Mucosa of stomach (tissue), 1 donor: Measurements from ENCODE around the gene NTN5.
"Not testable (repeated sequence)": the region's sequence is repeated elsewhere in the genome, so short reads cannot be mapped to it uniquely, and the experiment has no call there.

Experiments used
- H3K27me3 ChIP-seq: one replicate; pipeline ENCODE4 v1.7.0; 2013; ENCODE audit warnings: mild to moderate bottlenecking, low read length; ENCODE audit not compliant: control insufficient read depth, insufficient read depth
- H3K36me3 ChIP-seq: one replicate; pipeline ENCODE4 v1.7.0; 2013; ENCODE audit warnings: low read length; ENCODE audit not compliant: control insufficient read depth, insufficient read depth
- H3K4me1 ChIP-seq: one replicate; pipeline ENCODE4 v1.7.0; 2013; ENCODE audit warnings: mild to moderate bottlenecking, low read length; ENCODE audit not compliant: control insufficient read depth, insufficient read depth
- H3K4me3 ChIP-seq: one replicate; pipeline ENCODE4 v1.7.0; 2013; ENCODE audit warnings: low read length
- H3K9ac ChIP-seq: one replicate; pipeline ENCODE4 v1.7.0; 2013; ENCODE audit warnings: mild to moderate bottlenecking, low read length, moderate library complexity
- H3K9me3 ChIP-seq: one replicate; pipeline ENCODE4 v1.7.0; 2013; ENCODE audit warnings: mild to moderate bottlenecking, low read length, moderate library complexity; ENCODE audit not compliant: control insufficient read depth
- donor health status: Pancreatic carcinoma.

Gene NTN5

GRCh38 chr19:48689449-48689848 is 16.6 kb upstream of the NTN5 start:
- Histone ChIP-seq H3K9me3 (no peaks in the 10 kb centered on the region), H3K36me3 (no peaks in the 10 kb centered on the region), H3K27me3 (no peaks in the 10 kb centered on the region), H3K4me3 (no peak overlapping the region), H3K4me1 (peaks cover 17% of the 10 kb centered on the region), H3K9ac (no peak overlapping the region)

- no peaks in the 10 kb centered on the region for H3K36me3 ChIP-seq
- no peak overlapping the region for H3K4me3 ChIP-seq
- no peaks in the 10 kb centered on the region for H3K27me3 ChIP-seq
- no peak overlapping the region for H3K9ac ChIP-seq
- H3K4me1 ChIP-seq = peaks cover 28% of the 10 kb centered on the region
- no peaks in the 10 kb centered on the region for H3K9me3 ChIP-seq
Measured at GRCh38 chr19:48687776-48688175, 15.0 kb upstream of the NTN5 start.

GRCh38 chr19:48686637-48687036 is 13.8 kb upstream of the NTN5 start:
- H3K27me3 ChIP-seq, H3K9me3 ChIP-seq, H3K4me3 ChIP-seq, H3K36me3 ChIP-seq, H3K9ac ChIP-seq: not testable (repeated sequence)
- H3K4me1 ChIP-seq = peaks cover 32% of the 10 kb centered on the region

GRCh38 chr19:48686088-48686487 is 13.3 kb upstream of the NTN5 start:
- Histone ChIP-seq H3K4me3 (no peak overlapping the region), H3K27me3 (no peaks in the 10 kb centered on the region), H3K36me3 (no peaks in the 10 kb centered on the region), H3K9me3 (no peaks in the 10 kb centered on the region), H3K4me1 (peaks cover 38% of the 10 kb centered on the region), H3K9ac (no peak overlapping the region)

GRCh38 chr19:48685583-48685982 is 12.8 kb upstream of the NTN5 start:
- H3K9ac ChIP-seq = no peak overlapping the region
- no peaks in the 10 kb centered on the region for H3K27me3 ChIP-seq

GRCh38 chr19:48683349-48683748 is 10.5 kb upstream of the NTN5 start:
- no peak overlapping the region for H3K9ac ChIP-seq
- H3K27me3 ChIP-seq = no peaks in the 10 kb centered on the region
- peaks cover 48% of the 10 kb centered on the region for H3K4me1 ChIP-seq
- H3K4me3 ChIP-seq = no peak overlapping the region
- no peaks in the 10 kb centered on the region for H3K9me3 ChIP-seq
- H3K36me3 ChIP-seq = no peaks in the 10 kb centered on the region

More at GRCh38 chr19:48685583-48685982, 12.8 kb upstream of the NTN5 start:
- Histone ChIP-seq H3K9me3 (no peaks in the 10 kb centered on the region), H3K4me3 (no peak overlapping the region), H3K4me1 (peaks cover 42% of the 10 kb centered on the region), H3K36me3 (no peaks in the 10 kb centered on the region)

GRCh38 chr19:48681127-48681470 is 8.3 kb upstream of the NTN5 start:
- H3K4me1 ChIP-seq = peaks cover 65% of the 10 kb centered on the region
- H3K36me3 ChIP-seq = no peaks in the 10 kb centered on the region
- no peaks in the 10 kb centered on the region for H3K27me3 ChIP-seq
- no peaks in the 10 kb centered on the region for H3K9me3 ChIP-seq
- peak overlapping the region; percentile 28 for H3K9ac ChIP-seq
- no peak overlapping the region for H3K4me3 ChIP-seq

GRCh38 chr19:48680436-48681126 is 7.8 kb upstream of the NTN5 start:
- H3K9ac ChIP-seq = no peak overlapping the region
- H3K9me3 ChIP-seq = no peaks in the 10 kb centered on the region
- H3K4me1 ChIP-seq = peaks cover 65% of the 10 kb centered on the region
- no peaks in the 10 kb centered on the region for H3K27me3 ChIP-seq
- no peaks in the 10 kb centered on the region for H3K36me3 ChIP-seq
- no peak overlapping the region for H3K4me3 ChIP-seq

GRCh38 chr19:48680006-48680405 is 7.2 kb upstream of the NTN5 start:
- not testable (repeated sequence) for H3K36me3 ChIP-seq, H3K27me3 ChIP-seq, H3K9ac ChIP-seq, H3K4me3 ChIP-seq, H3K9me3 ChIP-seq
- peaks cover 65% of the 10 kb centered on the region for H3K4me1 ChIP-seq

GRCh38 chr19:48678201-48678600 is 5.4 kb upstream of the NTN5 start:
- H3K4me3 ChIP-seq = no peak overlapping the region
- H3K27me3 ChIP-seq = no peaks in the 10 kb centered on the region
- peaks cover 49% of the 10 kb centered on the region for H3K4me1 ChIP-seq
- H3K36me3 ChIP-seq = no peaks in the 10 kb centered on the region
- peak overlapping the region; percentile 50 for H3K9ac ChIP-seq
- no peaks in the 10 kb centered on the region for H3K9me3 ChIP-seq

GRCh38 chr19:48676887-48677286 is 4.1 kb upstream of the NTN5 start:
- peak overlapping the region; percentile 35 for H3K9ac ChIP-seq
- H3K4me1 ChIP-seq = peaks cover 47% of the 10 kb centered on the region
- no peaks in the 10 kb centered on the region for H3K27me3 ChIP-seq
- H3K36me3 ChIP-seq = no peaks in the 10 kb centered on the region
- H3K4me3 ChIP-seq = no peak overlapping the region
- H3K9me3 ChIP-seq = no peaks in the 10 kb centered on the region

GRCh38 chr19:48676487-48676886 is 3.7 kb upstream of the NTN5 start:
- Histone ChIP-seq H3K4me1 (peaks cover 43% of the 10 kb centered on the region), H3K4me3 (no peak overlapping the region), H3K27me3 (no peaks in the 10 kb centered on the region), H3K9ac (peak overlapping the region; percentile 35), H3K36me3 (no peaks in the 10 kb centered on the region), H3K9me3 (no peaks in the 10 kb centered on the region)
